H9 (cell line): Measurements from ENCODE around the gene PELI3. TPM values are rescaled to one million over a fixed set of nuclear protein-coding genes. Genes with fewer than 3 reads are reported as not detected.

Source experiments
- DNase-seq: peaks from one replicate; pipeline ENCODE4 v3.0.0-alpha.2; 2017
- H2AFZ ChIP-seq: one replicate; pipeline ENCODE4 v1.6.1; 2013; ENCODE audit warnings: mild to moderate bottlenecking, low read length, control low read depth, moderate library complexity
- H2AK5ac ChIP-seq: 2 replicates; pipeline ENCODE4 v1.6.1; 2013; ENCODE audit warnings: low read length, control low read depth, mixed read lengths; ENCODE audit not compliant: insufficient read length
- H2BK120ac ChIP-seq: one replicate; pipeline ENCODE4 v1.6.1; 2013; ENCODE audit warnings: low read depth, mild to moderate bottlenecking, low read length, control low read depth, inconsistent platforms; ENCODE audit not compliant: poor library complexity, severe bottlenecking
- H2BK12ac ChIP-seq: 2 replicates; pipeline ENCODE4 v1.6.1; 2013; ENCODE audit warnings: low read length, control low read depth, mixed read lengths, low read depth; ENCODE audit not compliant: insufficient read length
- H2BK15ac ChIP-seq: 2 replicates; pipeline ENCODE4 v1.6.1; 2013; ENCODE audit warnings: low read depth, low read length, control low read depth
- H2BK20ac ChIP-seq: one replicate; pipeline ENCODE4 v1.6.1; 2013; ENCODE audit warnings: low read depth, mild to moderate bottlenecking, low read length, control low read depth, inconsistent platforms; ENCODE audit not compliant: poor library complexity, severe bottlenecking
- H2BK5ac ChIP-seq: 2 replicates; pipeline ENCODE4 v1.6.1; 2013; ENCODE audit warnings: low read length, control low read depth, mixed read lengths; ENCODE audit not compliant: insufficient read length
- H3K14ac ChIP-seq: 2 replicates; pipeline ENCODE4 v1.6.1; 2013; ENCODE audit warnings: low read length, control low read depth; ENCODE audit not compliant: insufficient read depth
- H3K18ac ChIP-seq: 2 replicates; pipeline ENCODE4 v1.6.1; 2013; ENCODE audit warnings: low read depth, mild to moderate bottlenecking, mixed read lengths, low read length, control low read depth; ENCODE audit not compliant: insufficient read length
- H3K23ac ChIP-seq: 2 replicates; pipeline ENCODE4 v1.6.1; 2013; ENCODE audit warnings: low read length, control low read depth, mixed read lengths, low read depth; ENCODE audit not compliant: insufficient read length
- H3K23me2 ChIP-seq: 2 replicates; pipeline ENCODE4 v1.6.1; 2013; ENCODE audit warnings: low read depth, mild to moderate bottlenecking, mixed read lengths, low read length, control low read depth; ENCODE audit not compliant: insufficient read length, poor library complexity, severe bottlenecking
- H3K27ac ChIP-seq: 2 replicates; pipeline ENCODE4 v1.5.1; 2013; ENCODE audit warnings: low read length, control low read depth, mixed read lengths, low read depth; ENCODE audit not compliant: insufficient read length
- H3K27me3 ChIP-seq: 2 replicates; pipeline ENCODE4 v1.6.1; 2013; ENCODE audit warnings: low read length, control low read depth, inconsistent platforms; ENCODE audit not compliant: insufficient read depth
- H3K4ac ChIP-seq: 2 replicates; pipeline ENCODE4 v1.6.1; 2013; ENCODE audit warnings: low read depth, mild to moderate bottlenecking, control low read depth, inconsistent platforms, low read length, moderate library complexity
- H3K4me1 ChIP-seq: 2 replicates; pipeline ENCODE4 v1.6.1; 2013; ENCODE audit warnings: low read length, control low read depth, inconsistent platforms; ENCODE audit not compliant: insufficient read depth
- H3K4me2 ChIP-seq: 2 replicates; pipeline ENCODE4 v1.6.1; 2013; ENCODE audit warnings: low read length, control low read depth, mixed read lengths; ENCODE audit not compliant: insufficient read length, insufficient read depth
- H3K56ac ChIP-seq: 2 replicates; pipeline ENCODE4 v1.6.1; 2013; ENCODE audit warnings: low read depth, mild to moderate bottlenecking, mixed read lengths, low read length, control low read depth; ENCODE audit not compliant: insufficient read length
- H3K79me1 ChIP-seq: 2 replicates; pipeline ENCODE4 v1.6.1; 2013; ENCODE audit warnings: low read depth, mild to moderate bottlenecking, moderate library complexity, low read length, control low read depth, inconsistent platforms; ENCODE audit not compliant: insufficient read depth, poor library complexity, severe bottlenecking
- H3K79me2 ChIP-seq: 2 replicates; pipeline ENCODE4 v1.6.1; 2013; ENCODE audit warnings: low read length, control low read depth, inconsistent platforms; ENCODE audit not compliant: insufficient read depth
- H3K9ac ChIP-seq: 2 replicates; pipeline ENCODE4 v1.6.1; 2013; ENCODE audit warnings: low read length, control low read depth, mixed read lengths; ENCODE audit not compliant: insufficient read length; ENCODE audit errors: extremely low read depth
- H3K9me3 ChIP-seq: one replicate; pipeline ENCODE4 v1.6.1; 2013; ENCODE audit warnings: low read depth, low read length, inconsistent platforms; ENCODE audit not compliant: control insufficient read depth
- H3T11ph ChIP-seq: one replicate; pipeline ENCODE4 v1.6.1; 2013; ENCODE audit warnings: mild to moderate bottlenecking, low read length, control low read depth, inconsistent platforms
- H4K20me1 ChIP-seq: one replicate; pipeline ENCODE4 v1.6.1; 2013; ENCODE audit not compliant: control insufficient read depth, insufficient read length, insufficient read depth
- H4K5ac ChIP-seq: 2 replicates; pipeline ENCODE4 v1.6.1; 2013; ENCODE audit warnings: low read depth, mild to moderate bottlenecking, mixed read lengths, low read length, control low read depth; ENCODE audit not compliant: insufficient read length
- H4K8ac ChIP-seq: replicated peaks from 2 replicates; pipeline ENCODE4 v1.6.1; 2013; ENCODE audit warnings: low read length, control low read depth, mixed read lengths, low read depth; ENCODE audit not compliant: insufficient read length
- H4K91ac ChIP-seq: 2 replicates; pipeline ENCODE4 v1.6.1; 2013; ENCODE audit warnings: low read depth, mild to moderate bottlenecking, moderate library complexity, mixed read lengths, low read length, control low read depth; ENCODE audit not compliant: insufficient read length
- H3K27ac Mint-ChIP-seq, 3 experiments: 2 replicates in 2 of 3; 3 replicates in 1 of 3; pipeline ENCODE4 v1.8.0; 2020 to 2021; ENCODE audit warnings: mixed read lengths in 3 of 3, mild to moderate bottlenecking in 1 of 3, moderate library complexity in 1 of 3
- H3K27me3 Mint-ChIP-seq: 2 replicates; pipeline ENCODE4 v1.8.0; 2021; ENCODE audit warnings: low read depth, mild to moderate bottlenecking, moderate library complexity, mixed read lengths
- H3K36me3 Mint-ChIP-seq, 3 experiments: 2 replicates in 2 of 3; 3 replicates in 1 of 3; pipeline ENCODE4 v1.8.0; 2020 to 2021; ENCODE audit warnings: low read depth in 3 of 3, mixed read lengths in 3 of 3; ENCODE audit not compliant: insufficient read depth in 1 of 3
- H3K4me1 Mint-ChIP-seq, 2 experiments: 2 replicates each; pipeline ENCODE4 v1.8.0; 2020; ENCODE audit warnings: mixed read lengths in 2 of 2
- H3K4me3 Mint-ChIP-seq, 2 experiments: 2 replicates in 1 of 2; 3 replicates in 1 of 2; pipeline ENCODE4 v1.8.0; 2020 to 2021; ENCODE audit warnings: mild to moderate bottlenecking in 2 of 2, mixed read lengths in 2 of 2, moderate library complexity in 1 of 2
- H3K9me3 Mint-ChIP-seq, 2 experiments: 2 replicates in 1 of 2; 3 replicates in 1 of 2; pipeline ENCODE4 v1.8.0; 2020; ENCODE audit warnings: mild to moderate bottlenecking in 2 of 2, mixed read lengths in 2 of 2, moderate library complexity in 1 of 2
- WGBS: extraction: QIAGEN DNeasy Blood & Tissue Kit; methylation state at CpG from one replicate; pipeline ENCODE4 v1.1.7; 2013; ENCODE audit warnings: missing lambda C conversion rate, low lambda C conversion rate, mixed read lengths; ENCODE audit not compliant: insufficient read length; ENCODE audit errors: extremely low coverage; 5-methylcytosine and 5-hydroxymethylcytosine counted together
- total RNA-seq: library from RNA; stranded (reverse); gene quantifications from 2 replicates; pipeline ENCODE4 v1.2.1, GENCODE V29; 2021
- TF ChIP-seq, protein P1 (sequence below): fragments of 200-600 bp; sonication (generic); conservative IDR thresholded peaks from 3 replicates; pipeline ENCODE4 v1.8.0; 2021; ENCODE audit warnings: antibody characterized with exemption, mild to moderate bottlenecking

The PELI3 gene
- total RNA-seq, 1 experiment from 2014 or later = 10.3 TPM

DNA sequence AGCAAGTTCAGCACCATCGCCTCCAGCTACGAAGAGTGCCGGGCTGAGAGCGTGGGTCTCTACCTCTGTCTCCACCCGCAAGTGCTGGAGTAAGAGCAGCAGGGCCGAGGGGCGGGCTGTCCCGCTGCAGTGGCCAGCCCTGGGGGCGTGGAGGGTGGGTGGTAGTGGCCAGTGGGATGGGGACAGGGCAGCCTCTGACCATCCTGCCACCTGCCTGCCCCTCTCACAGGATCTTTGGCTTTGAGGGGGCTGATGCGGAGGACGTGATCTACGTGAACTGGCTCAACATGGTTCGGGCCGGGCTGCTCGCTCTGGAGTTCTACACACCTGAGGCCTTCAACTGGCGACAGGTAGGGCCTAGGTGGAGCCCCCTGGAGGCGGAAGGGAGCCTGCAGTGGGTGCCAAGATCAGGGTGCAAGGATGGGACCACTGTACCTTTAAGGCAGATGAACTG is 28.7 kb downstream of the PELI3 start:
- peak; percentile 71 for DNase-seq
- Histone ChIP-seq H3K23me2 (no peaks in the 10 kb centered on the region), H3K14ac (no peak overlapping the region), H3K18ac (no peak overlapping the region), H3K4me2 (no peak overlapping the region), H3K27ac (no peak overlapping the region), H3K27me3 (no peaks in the 10 kb centered on the region), H3K9ac (no peak overlapping the region), H2BK15ac (no peak overlapping the region), H4K91ac (no peak overlapping the region), H4K5ac (no peak overlapping the region), H4K8ac (no peak overlapping the region), H3K23ac (no peak overlapping the region), H3T11ph (no peak overlapping the region), H4K20me1 (no peaks in the 10 kb centered on the region), H3K9me3 (no peaks in the 10 kb centered on the region), H2AFZ (no peak overlapping the region), H3K4me1 (no peaks in the 10 kb centered on the region), H3K56ac (no peak overlapping the region), H3K79me2 (no peaks in the 10 kb centered on the region), H3K4ac (no peak overlapping the region), H2BK12ac (no peak overlapping the region), H2BK120ac (no peak overlapping the region), H3K79me1 (no peaks in the 10 kb centered on the region), H2BK20ac (no peak overlapping the region), H2BK5ac (no peak overlapping the region), H2AK5ac (no peak overlapping the region)
- Mint-ChIP-seq H3K27ac (no peak overlapping the region; a peak in 1 of 7 replicates), H3K4me3 (no peak overlapping the region; a peak in 1 of 5 replicates), H3K4me1 (peaks cover 4 to 11% of the 10 kb centered on the region in 2 experiments), H3K36me3 (peaks cover 19 to 62% (median 35%) of the 10 kb centered on the region in 3 experiments; a peak in 6 of 7 replicates), H3K9me3 (no peaks in the 10 kb centered on the region), H3K27me3 (no peaks in the 10 kb centered on the region)
- TF ChIP-seq, protein P1, sequence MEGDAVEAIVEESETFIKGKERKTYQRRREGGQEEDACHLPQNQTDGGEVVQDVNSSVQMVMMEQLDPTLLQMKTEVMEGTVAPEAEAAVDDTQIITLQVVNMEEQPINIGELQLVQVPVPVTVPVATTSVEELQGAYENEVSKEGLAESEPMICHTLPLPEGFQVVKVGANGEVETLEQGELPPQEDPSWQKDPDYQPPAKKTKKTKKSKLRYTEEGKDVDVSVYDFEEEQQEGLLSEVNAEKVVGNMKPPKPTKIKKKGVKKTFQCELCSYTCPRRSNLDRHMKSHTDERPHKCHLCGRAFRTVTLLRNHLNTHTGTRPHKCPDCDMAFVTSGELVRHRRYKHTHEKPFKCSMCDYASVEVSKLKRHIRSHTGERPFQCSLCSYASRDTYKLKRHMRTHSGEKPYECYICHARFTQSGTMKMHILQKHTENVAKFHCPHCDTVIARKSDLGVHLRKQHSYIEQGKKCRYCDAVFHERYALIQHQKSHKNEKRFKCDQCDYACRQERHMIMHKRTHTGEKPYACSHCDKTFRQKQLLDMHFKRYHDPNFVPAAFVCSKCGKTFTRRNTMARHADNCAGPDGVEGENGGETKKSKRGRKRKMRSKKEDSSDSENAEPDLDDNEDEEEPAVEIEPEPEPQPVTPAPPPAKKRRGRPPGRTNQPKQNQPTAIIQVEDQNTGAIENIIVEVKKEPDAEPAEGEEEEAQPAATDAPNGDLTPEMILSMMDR = peak; percentile 69
- no CpG with 5 or more reads among the region's 17 CpGs for WGBS
